ENCODE data around the gene FERMT3. TPM values are rescaled to one million over a fixed set of nuclear protein-coding genes. Genes with fewer than 3 reads are reported as not detected.
A peak's percentile ranks its signal among the peaks of the same experiment; 100 is the strongest.

FERMT3 gene
- total and polyA plus RNA-seq, 4 donors: 3.4 to 47.2 (median 9.7) TPM

- Histone ChIP-seq H3K27me3 (ENCODE audit: control insufficient read depth in 4 of 4, insufficient read depth in 4 of 4, low read length in 3 of 4) (no peaks in the 10 kb centered on the region), H3K9ac (ENCODE audit: low read depth in 1 of 2, low read length in 2 of 2) (no peak overlapping the region), H3K36me3 (ENCODE audit: control insufficient read depth in 4 of 4, insufficient read depth in 3 of 4, low read depth in 1 of 4, low read length in 3 of 4) (peaks cover 0 to 9% (median 2%) of the 10 kb centered on the region in 4 donors), H3K4me1 (ENCODE audit: control insufficient read depth in 4 of 4, insufficient read depth in 4 of 4, low read length in 3 of 4) (peaks cover 5 to 27% (median 20%) of the 10 kb centered on the region in 4 donors), H3K9me3 (ENCODE audit: control insufficient read depth in 4 of 4, low read length in 3 of 4) (no peaks in the 10 kb centered on the region), H3K4me3 (ENCODE audit: low read depth in 1 of 3, low read length in 3 of 3) (no peak overlapping the region), H3K27ac (ENCODE audit: low read depth in 1 of 2, low read length in 2 of 2) (peak overlapping the region; percentile 98)
- no peak for TF ChIP-seq ZBTB33 (IDR thresholded peaks at IDR 0.05)
- no peak for TF ChIP-seq GABPA (IDR thresholded peaks at IDR 0.05 in 1 of 2, conservative IDR thresholded peaks at IDR 0.05 in 1 of 2)
- no peak for TF ChIP-seq HNF4G (IDR thresholded peaks at IDR 0.05)
- no peak for TF ChIP-seq MAX (IDR thresholded peaks at IDR 0.05)
- TF ChIP-seq RXRA (IDR thresholded peaks at IDR 0.05): no peak
- no peak for TF ChIP-seq JUND (IDR thresholded peaks at IDR 0.05)
- TF ChIP-seq YY1 (IDR thresholded peaks at IDR 0.05): no peak
- no peak for TF ChIP-seq ATF3 (IDR thresholded peaks at IDR 0.05)
- TF ChIP-seq EGR1 (IDR thresholded peaks at IDR 0.05; ENCODE audit: low read depth in 2 of 2): no peak
- TF ChIP-seq CTCF (IDR thresholded peaks at IDR 0.05; ENCODE audit: low read depth, low read length, missing input control): no peak
- no peak for TF ChIP-seq RAD21 (IDR thresholded peaks at IDR 0.05)
- no peak for TF ChIP-seq HNF4A (conservative IDR thresholded peaks at IDR 0.05)
- no peak for TF ChIP-seq TAF1 (conservative IDR thresholded peaks at IDR 0.05)
- TF ChIP-seq FOXA1 (IDR thresholded peaks at IDR 0.05): no peak
- no peak for TF ChIP-seq REST (IDR thresholded peaks at IDR 0.05)
- TF ChIP-seq FOXA2 (IDR thresholded peaks at IDR 0.05): no peak
- TF ChIP-seq NR2F2 (IDR thresholded peaks at IDR 0.05): no peak
- no peak for DNase-seq (ENCODE audit: low spot score)
- 80% methylated on average over 27 of the region's 27 CpGs for WGBS
These were observed 60.9 kb downstream of the FERMT3 start for GRCh38 chr11:64267207-64267945.
